NCI-H226 (cell line): Measurements from ENCODE around the gene ESRP2.

Experiments
- DNase-seq: peaks from one replicate; pipeline ENCODE4 v3.0.0-alpha.2; 2015

ESRP2 gene

DNA sequence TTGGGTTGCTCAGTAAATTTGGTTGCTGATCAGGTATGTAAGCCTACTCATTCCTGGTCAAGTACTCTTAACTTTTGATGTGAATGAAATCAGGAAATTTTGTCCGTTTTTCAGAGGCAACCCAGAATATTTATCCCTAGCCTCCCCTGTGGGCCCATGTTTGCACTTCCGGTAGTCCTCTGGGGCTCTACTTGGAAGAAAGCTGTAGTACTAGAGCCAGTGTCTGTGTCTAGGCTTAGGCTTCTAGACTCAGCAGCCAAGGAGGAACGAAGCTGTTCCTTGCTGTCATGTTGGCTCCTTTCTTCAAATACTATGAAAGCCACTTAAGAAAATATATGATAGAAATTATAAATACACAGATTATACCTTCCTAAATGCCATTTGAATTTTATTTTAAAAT, 21.2 kb downstream of the ESRP2 start:
- DNase-seq = no peak

DNA sequence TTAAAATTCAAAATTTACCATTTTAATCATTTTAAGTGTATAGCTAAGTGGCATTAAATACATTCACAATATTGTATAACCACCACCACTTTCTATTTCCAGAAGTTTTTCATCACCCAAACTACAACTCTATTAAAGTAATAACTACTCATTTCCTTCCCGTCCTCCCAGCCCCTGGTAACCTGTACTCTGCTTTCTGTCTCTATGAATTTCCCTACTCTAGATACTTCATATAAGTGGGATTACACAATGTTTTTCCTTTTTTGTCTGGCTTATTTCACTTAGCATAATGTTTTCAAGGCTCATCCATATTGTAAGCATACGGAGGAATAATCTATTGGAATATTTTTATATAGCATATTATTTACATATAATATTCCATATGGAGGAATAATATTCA, 29.7 kb downstream of the ESRP2 start:
- DNase-seq = no peak

DNA sequence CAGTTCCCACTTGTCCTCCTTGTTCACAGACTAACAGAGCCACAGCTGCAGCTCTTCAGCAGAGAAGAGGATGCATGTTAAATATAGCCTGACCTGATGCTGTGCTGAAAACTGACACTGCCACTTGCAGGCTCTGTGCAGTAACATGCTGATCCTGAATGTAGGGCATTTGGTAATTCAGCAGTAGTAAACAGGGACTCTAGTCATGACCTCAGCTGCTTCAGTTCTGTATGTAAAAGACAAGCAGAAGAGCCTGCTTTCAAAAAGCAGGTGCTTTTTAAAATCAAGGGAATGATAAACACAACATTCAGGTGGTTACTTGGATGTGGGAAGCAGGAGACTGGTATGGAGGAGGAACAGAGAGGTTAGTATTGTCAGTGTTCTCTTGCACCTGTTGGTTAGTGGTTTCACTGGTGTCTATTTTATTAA, 33.8 kb downstream of the ESRP2 start:
- no peak for DNase-seq

GRCh38 chr16:68200088-68200783, 35.7 kb downstream of the ESRP2 start:
- DNase-seq = peak; percentile 10

DNA sequence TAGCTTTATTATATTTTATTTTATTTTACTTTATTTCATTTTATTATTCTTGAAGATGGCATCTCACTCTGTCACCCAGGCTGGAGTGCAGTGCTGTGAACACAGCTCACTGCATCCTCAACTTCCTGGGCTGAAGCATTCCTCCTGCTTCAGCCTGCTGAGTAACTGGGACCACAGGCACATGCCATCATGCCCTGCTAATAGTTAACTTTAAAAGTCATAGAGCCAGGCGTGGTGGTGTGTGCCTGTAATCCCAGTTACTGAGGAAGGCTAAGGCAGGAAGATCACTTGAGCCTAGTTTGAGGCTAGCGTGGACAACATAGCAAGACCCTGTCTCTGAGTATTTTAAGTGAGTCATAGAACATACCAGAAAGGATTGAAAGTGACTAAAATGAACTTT, 38.7 kb downstream of the ESRP2 start:
- no peak for DNase-seq

- no peak for DNase-seq
Observed at GRCh38 chr16:68194251-68194650, 41.7 kb downstream of the ESRP2 start.

DNA sequence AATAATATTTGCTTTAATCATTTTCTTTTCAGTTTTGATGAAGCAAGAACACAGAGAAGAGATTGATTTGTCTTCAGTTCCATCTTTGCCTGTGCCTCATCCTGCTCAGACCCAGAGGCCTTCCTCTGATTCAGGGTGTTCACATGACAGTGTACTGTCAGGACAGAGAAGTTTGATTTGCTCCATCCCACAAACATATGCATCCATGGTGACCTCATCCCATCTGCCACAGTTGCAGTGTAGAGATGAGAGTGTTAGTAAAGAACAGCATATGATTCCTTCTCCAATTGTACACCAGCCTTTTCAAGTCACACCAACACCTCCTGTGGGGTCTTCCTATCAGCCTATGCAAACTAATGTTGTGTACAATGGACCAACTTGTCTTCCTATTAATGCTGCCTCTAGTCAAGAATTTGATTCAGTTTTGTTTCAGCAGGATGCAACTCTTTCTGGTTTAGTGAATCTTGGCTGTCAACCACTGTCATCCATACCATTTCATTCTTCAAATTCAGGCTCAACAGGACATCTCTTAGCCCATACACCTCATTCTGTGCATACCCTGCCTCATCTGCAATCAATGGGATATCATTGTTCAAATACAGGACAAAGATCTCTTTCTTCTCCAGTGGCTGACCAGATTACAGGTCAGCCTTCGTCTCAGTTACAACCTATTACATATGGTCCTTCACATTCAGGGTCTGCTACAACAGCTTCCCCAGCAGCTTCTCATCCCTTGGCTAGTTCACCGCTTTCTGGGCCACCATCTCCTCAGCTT, 45.0 kb downstream of the ESRP2 start:
- DNase-seq = no peak

DNA sequence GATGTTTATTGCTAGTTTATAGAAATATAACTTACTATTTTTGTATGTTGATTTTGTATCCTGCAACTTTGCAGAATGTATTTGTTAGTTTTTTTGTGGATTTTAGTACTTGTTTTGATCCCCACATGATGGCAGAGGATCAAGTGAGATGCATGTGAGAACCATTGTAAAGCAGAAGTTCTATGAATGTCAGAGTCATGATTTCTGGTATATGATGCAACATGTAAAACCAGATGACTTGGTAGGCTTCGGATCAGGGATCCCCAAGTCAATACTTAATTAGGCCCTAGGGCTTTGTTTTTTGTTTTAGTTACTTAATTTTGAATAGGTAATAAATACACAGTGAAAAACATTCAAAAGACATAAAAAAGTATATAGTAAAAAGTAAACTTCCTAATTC, 45.8 kb downstream of the ESRP2 start:
- DNase-seq = no peak

DNA sequence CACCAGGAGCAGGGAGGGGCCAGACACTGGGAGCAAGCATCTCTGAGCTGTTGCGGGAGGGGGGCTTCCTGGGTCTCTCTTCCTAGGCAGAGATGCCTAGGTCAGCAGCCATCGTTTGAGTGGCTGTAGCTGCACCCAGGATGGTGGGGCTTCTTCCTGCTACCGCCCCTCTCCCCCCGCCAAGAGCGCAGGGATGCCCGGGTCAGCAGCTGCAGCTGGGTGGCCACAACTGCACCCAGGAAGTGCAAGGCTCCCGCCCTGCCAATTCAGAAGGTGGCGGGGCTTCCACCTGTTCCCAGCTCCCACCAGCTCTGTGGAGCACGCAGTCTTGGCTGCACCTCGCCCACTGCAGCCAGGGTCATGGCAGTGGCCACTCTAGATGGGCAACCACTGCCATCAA, 47.8 kb downstream of the ESRP2 start:
- DNase-seq = no peak

GRCh38 chr16:68187505-68187904, 48.4 kb downstream of the ESRP2 start:
- no peak for DNase-seq

GRCh38 chr16:68186877-68187276, 49.0 kb downstream of the ESRP2 start:
- DNase-seq = no peak

DNA sequence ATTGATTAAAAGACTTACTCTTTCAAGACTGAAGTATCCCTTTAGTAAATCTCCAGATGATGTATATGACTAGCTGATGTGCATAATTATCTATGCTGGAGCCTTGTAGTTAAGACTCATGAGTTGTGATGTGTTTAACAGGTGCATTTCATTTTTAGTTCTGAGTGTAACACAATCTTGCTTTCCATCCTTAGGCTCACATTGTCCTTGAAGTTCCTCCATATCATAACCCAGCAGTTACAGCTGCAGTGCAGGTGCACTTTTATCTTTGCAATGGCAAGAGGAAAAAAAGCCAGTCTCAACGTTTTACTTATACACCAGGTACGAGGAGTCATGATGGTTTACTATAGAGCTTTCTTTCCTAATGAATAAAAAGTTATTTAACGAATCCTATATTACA, 52.9 kb downstream of the ESRP2 start:
- DNase-seq = no peak

GRCh38 chr16:68179855-68180254, 56.1 kb downstream of the ESRP2 start:
- no peak for DNase-seq

- DNase-seq = no peak
Observed at GRCh38 chr16:68179196-68179795, 56.6 kb downstream of the ESRP2 start.
